ENCODE data around the gene LENG9.

Gene LENG9

GRCh38 chr19:54453921-54454780, 9.4 kb downstream of the LENG9 start:
- H3K36me3 ChIP-seq (replicated peaks in 1 of 2; ENCODE audit: control insufficient read depth in 2 of 2, insufficient read depth in 2 of 2, low read length in 2 of 2) = peaks cover 80 to 90% of the 10 kb centered on the region in 2 donors

GRCh38 chr19:54452626-54453025, 11.0 kb downstream of the LENG9 start:
- Histone ChIP-seq H3K27me3 (ENCODE audit: control insufficient read depth in 3 of 3, insufficient read depth in 3 of 3, low read depth in 1 of 3, low read length in 3 of 3) (no peaks in the 10 kb centered on the region), H3K23ac (ENCODE audit: low read depth, low read length, poor library complexity) (no peak overlapping the region), H2BK15ac (ENCODE audit: low read length) (no peak overlapping the region), H3K27ac (replicated peaks; ENCODE audit: low read length) (no peak overlapping the region), H2BK5ac (ENCODE audit: low read length) (no peak overlapping the region), H3K9ac (ENCODE audit: low read depth, low read length, poor library complexity) (peak overlapping the region; percentile 21), H2AK5ac (ENCODE audit: low read depth, low read length) (no peak overlapping the region), H2BK12ac (ENCODE audit: low read length) (no peak overlapping the region), H3K4me3 (ENCODE audit: low read length in 2 of 2) (no peak overlapping the region), H4K8ac (ENCODE audit: low read depth, low read length) (no peak overlapping the region), H3K4ac (ENCODE audit: low read length) (no peak overlapping the region), H3K79me1 (ENCODE audit: low read depth, low read length) (peaks cover 41% of the 10 kb centered on the region), H3K14ac (ENCODE audit: low read length) (no peak overlapping the region), H4K91ac (ENCODE audit: low read depth, low read length, poor library complexity) (no peak overlapping the region), H2BK120ac (ENCODE audit: low read depth, low read length) (no peak overlapping the region), H3K36me3 (replicated peaks in 1 of 2; ENCODE audit: control insufficient read depth in 2 of 2, insufficient read depth in 2 of 2, low read length in 2 of 2) (peaks cover 64 to 75% of the 10 kb centered on the region in 2 donors), H3K4me2 (ENCODE audit: insufficient read depth, low read length, poor library complexity, severe bottlenecking) (no peak overlapping the region), H3K4me1 (ENCODE audit: control insufficient read depth in 2 of 2, insufficient read depth in 1 of 2, low read depth in 1 of 2, low read length in 2 of 2) (peaks cover 0 to 4% of the 10 kb centered on the region in 2 donors), H3K9me3 (replicated peaks in 1 of 2; ENCODE audit: control insufficient read depth in 2 of 2, insufficient read depth in 1 of 2, low read depth in 1 of 2, low read length in 2 of 2) (no peaks in the 10 kb centered on the region), H3K18ac (ENCODE audit: low read length) (no peak overlapping the region), H2AFZ (ENCODE audit: low read length) (no peak overlapping the region)
- WGBS, 2 donors (ENCODE audit: extremely low coverage in 2 of 2, insufficient read length in 2 of 2, insufficient replicate concordance in 1 of 2) = no CpG with 5 or more reads among the region's 11 CpGs
- no peak for DNase-seq (ENCODE audit: low spot score)

More at GRCh38 chr19:54453921-54454780, 9.4 kb downstream of the LENG9 start:
- no peak overlapping the region for H2BK15ac ChIP-seq (ENCODE audit: low read length)
- no peak overlapping the region for H3K14ac ChIP-seq (ENCODE audit: low read length)
- H3K4me2 ChIP-seq (ENCODE audit: insufficient read depth, low read length, poor library complexity, severe bottlenecking) = no peak overlapping the region
- no peak overlapping the region for H4K91ac ChIP-seq (ENCODE audit: low read depth, low read length, poor library complexity)
- H3K9ac ChIP-seq (ENCODE audit: low read depth, low read length, poor library complexity) = no peak overlapping the region
- no peaks in the 10 kb centered on the region for H3K27me3 ChIP-seq (ENCODE audit: control insufficient read depth in 3 of 3, insufficient read depth in 3 of 3, low read depth in 1 of 3, low read length in 3 of 3)
- DNase-seq (ENCODE audit: low spot score) = no peak
- no peak overlapping the region for H3K18ac ChIP-seq (ENCODE audit: low read length)
- no peak overlapping the region for H2BK12ac ChIP-seq (ENCODE audit: low read length)
- H3K27ac ChIP-seq (replicated peaks; ENCODE audit: low read length) = no peak overlapping the region
- no peak overlapping the region for H2BK5ac ChIP-seq (ENCODE audit: low read length)
- no CpG with 5 or more reads among the region's 31 CpGs for WGBS, 2 donors (ENCODE audit: extremely low coverage in 2 of 2, insufficient read length in 2 of 2, insufficient replicate concordance in 1 of 2)
- no peaks in the 10 kb centered on the region for H3K9me3 ChIP-seq (replicated peaks in 1 of 2; ENCODE audit: control insufficient read depth in 2 of 2, insufficient read depth in 1 of 2, low read depth in 1 of 2, low read length in 2 of 2)
- no peak overlapping the region for H3K4ac ChIP-seq (ENCODE audit: low read length)
- peak overlapping the region; percentile 20 for H3K23ac ChIP-seq (ENCODE audit: low read depth, low read length, poor library complexity)
- H3K79me1 ChIP-seq (ENCODE audit: low read depth, low read length) = peaks cover 41% of the 10 kb centered on the region
- peak overlapping the region in 1 of 2 donors; percentile 11 for H3K4me3 ChIP-seq (ENCODE audit: low read length in 2 of 2)
- no peak overlapping the region for H2AFZ ChIP-seq (ENCODE audit: low read length)
- H4K8ac ChIP-seq (ENCODE audit: low read depth, low read length) = no peak overlapping the region
- no peak overlapping the region for H2BK120ac ChIP-seq (ENCODE audit: low read depth, low read length)
- no peak overlapping the region for H2AK5ac ChIP-seq (ENCODE audit: low read depth, low read length)
- peaks cover 0 to 4% of the 10 kb centered on the region in 2 donors for H3K4me1 ChIP-seq (ENCODE audit: control insufficient read depth in 2 of 2, insufficient read depth in 1 of 2, low read depth in 1 of 2, low read length in 2 of 2)

GRCh38 chr19:54451997-54452396, 11.6 kb downstream of the LENG9 start:
- Histone ChIP-seq H3K9ac (ENCODE audit: low read depth, low read length, poor library complexity) (peak overlapping the region; percentile 3), H3K79me1 (ENCODE audit: low read depth, low read length) (peaks cover 41% of the 10 kb centered on the region), H3K14ac (ENCODE audit: low read length) (no peak overlapping the region), H3K4me1 (ENCODE audit: control insufficient read depth in 2 of 2, insufficient read depth in 1 of 2, low read depth in 1 of 2, low read length in 2 of 2) (peaks cover 0 to 4% of the 10 kb centered on the region in 2 donors), H3K4me3 (ENCODE audit: low read length in 2 of 2) (peak overlapping the region in 1 of 2 donors; percentile 56), H3K4me2 (ENCODE audit: insufficient read depth, low read length, poor library complexity, severe bottlenecking) (no peak overlapping the region), H4K8ac (ENCODE audit: low read depth, low read length) (no peak overlapping the region), H3K18ac (ENCODE audit: low read length) (no peak overlapping the region), H2BK5ac (ENCODE audit: low read length) (no peak overlapping the region), H2BK12ac (ENCODE audit: low read length) (no peak overlapping the region), H3K4ac (ENCODE audit: low read length) (no peak overlapping the region), H2BK120ac (ENCODE audit: low read depth, low read length) (no peak overlapping the region), H4K91ac (ENCODE audit: low read depth, low read length, poor library complexity) (no peak overlapping the region), H2BK15ac (ENCODE audit: low read length) (no peak overlapping the region), H3K9me3 (replicated peaks in 1 of 2; ENCODE audit: control insufficient read depth in 2 of 2, insufficient read depth in 1 of 2, low read depth in 1 of 2, low read length in 2 of 2) (no peaks in the 10 kb centered on the region), H3K36me3 (replicated peaks in 1 of 2; ENCODE audit: control insufficient read depth in 2 of 2, insufficient read depth in 2 of 2, low read length in 2 of 2) (peaks cover 62 to 71% of the 10 kb centered on the region in 2 donors), H2AFZ (ENCODE audit: low read length) (no peak overlapping the region), H3K27ac (replicated peaks; ENCODE audit: low read length) (no peak overlapping the region), H3K23ac (ENCODE audit: low read depth, low read length, poor library complexity) (peak overlapping the region; percentile 73), H3K27me3 (ENCODE audit: control insufficient read depth in 3 of 3, insufficient read depth in 3 of 3, low read depth in 1 of 3, low read length in 3 of 3) (no peaks in the 10 kb centered on the region), H2AK5ac (ENCODE audit: low read depth, low read length) (no peak overlapping the region)
- WGBS, 2 donors (ENCODE audit: extremely low coverage in 2 of 2, insufficient read length in 2 of 2, insufficient replicate concordance in 1 of 2) = no CpG with 5 or more reads among the region's 11 CpGs
- DNase-seq (ENCODE audit: low spot score) = no peak

DNA sequence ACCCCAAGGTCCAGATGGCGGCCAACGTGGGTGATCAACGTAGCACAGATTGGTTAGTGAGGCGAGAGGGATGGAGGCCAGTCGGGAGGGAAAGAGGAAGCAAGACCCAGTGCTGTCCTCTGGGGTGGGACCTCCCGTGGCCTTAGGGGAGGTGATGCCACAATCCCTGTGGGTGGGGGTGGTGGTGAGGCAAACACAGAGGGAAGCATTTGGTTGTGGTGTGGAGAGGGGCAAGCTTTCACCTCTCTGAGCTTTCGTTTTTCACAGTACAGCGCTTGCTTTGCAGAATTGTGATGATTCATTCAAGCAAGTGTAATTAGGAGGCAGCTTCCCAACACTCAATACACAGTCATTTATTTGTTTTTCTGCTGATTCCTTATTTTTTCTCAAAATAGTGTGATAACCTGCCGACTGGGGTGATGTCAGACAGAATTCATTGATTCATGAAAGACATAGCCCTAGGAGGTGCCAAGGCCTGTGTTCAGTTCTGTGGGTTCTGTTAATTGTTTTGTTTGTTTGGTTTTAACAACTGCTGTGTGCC, 12.2 kb downstream of the LENG9 start:
- Histone ChIP-seq H3K18ac (ENCODE audit: low read length) (no peak overlapping the region), H3K4me1 (ENCODE audit: control insufficient read depth in 2 of 2, insufficient read depth in 1 of 2, low read depth in 1 of 2, low read length in 2 of 2) (peaks cover 0 to 4% of the 10 kb centered on the region in 2 donors), H4K8ac (ENCODE audit: low read depth, low read length) (no peak overlapping the region), H2AK5ac (ENCODE audit: low read depth, low read length) (no peak overlapping the region), H2AFZ (ENCODE audit: low read length) (no peak overlapping the region), H3K9me3 (replicated peaks in 1 of 2; ENCODE audit: control insufficient read depth in 2 of 2, insufficient read depth in 1 of 2, low read depth in 1 of 2, low read length in 2 of 2) (no peaks in the 10 kb centered on the region), H3K36me3 (replicated peaks in 1 of 2; ENCODE audit: control insufficient read depth in 2 of 2, insufficient read depth in 2 of 2, low read length in 2 of 2) (peaks cover 56 to 71% of the 10 kb centered on the region in 2 donors), H2BK12ac (ENCODE audit: low read length) (no peak overlapping the region), H3K27me3 (ENCODE audit: control insufficient read depth in 3 of 3, insufficient read depth in 3 of 3, low read depth in 1 of 3, low read length in 3 of 3) (no peaks in the 10 kb centered on the region), H3K14ac (ENCODE audit: low read length) (no peak overlapping the region), H3K79me1 (ENCODE audit: low read depth, low read length) (peaks cover 41% of the 10 kb centered on the region), H3K4me2 (ENCODE audit: insufficient read depth, low read length, poor library complexity, severe bottlenecking) (no peak overlapping the region), H3K4me3 (ENCODE audit: low read length in 2 of 2) (no peak overlapping the region), H3K4ac (ENCODE audit: low read length) (no peak overlapping the region), H2BK120ac (ENCODE audit: low read depth, low read length) (no peak overlapping the region), H3K23ac (ENCODE audit: low read depth, low read length, poor library complexity) (no peak overlapping the region), H4K91ac (ENCODE audit: low read depth, low read length, poor library complexity) (no peak overlapping the region), H2BK5ac (ENCODE audit: low read length) (no peak overlapping the region), H3K9ac (ENCODE audit: low read depth, low read length, poor library complexity) (peak overlapping the region; percentile 27), H3K27ac (replicated peaks; ENCODE audit: low read length) (no peak overlapping the region), H2BK15ac (ENCODE audit: low read length) (no peak overlapping the region)
- WGBS, 2 donors (ENCODE audit: extremely low coverage in 2 of 2, insufficient read length in 2 of 2, insufficient replicate concordance in 1 of 2) = no CpG with 5 or more reads among the region's 9 CpGs
- no peak for DNase-seq (ENCODE audit: low spot score)
